Activated T-cell treated with anti-CD3 and anti-CD28 coated beads, Interleukin-2, amount 50 U/mL, for 48 hours (primary cell): ENCODE measurements around the gene SLC12A6.
"Not testable (repeated sequence)": the region's sequence is repeated elsewhere in the genome, so short reads cannot be mapped to it uniquely, and the experiment has no call there.

Experiments used
- DNase-seq, 2 experiments: peaks; one replicate each; pipeline ENCODE4 v3.0.0-alpha.2; 2020

Gene SLC12A6

DNA sequence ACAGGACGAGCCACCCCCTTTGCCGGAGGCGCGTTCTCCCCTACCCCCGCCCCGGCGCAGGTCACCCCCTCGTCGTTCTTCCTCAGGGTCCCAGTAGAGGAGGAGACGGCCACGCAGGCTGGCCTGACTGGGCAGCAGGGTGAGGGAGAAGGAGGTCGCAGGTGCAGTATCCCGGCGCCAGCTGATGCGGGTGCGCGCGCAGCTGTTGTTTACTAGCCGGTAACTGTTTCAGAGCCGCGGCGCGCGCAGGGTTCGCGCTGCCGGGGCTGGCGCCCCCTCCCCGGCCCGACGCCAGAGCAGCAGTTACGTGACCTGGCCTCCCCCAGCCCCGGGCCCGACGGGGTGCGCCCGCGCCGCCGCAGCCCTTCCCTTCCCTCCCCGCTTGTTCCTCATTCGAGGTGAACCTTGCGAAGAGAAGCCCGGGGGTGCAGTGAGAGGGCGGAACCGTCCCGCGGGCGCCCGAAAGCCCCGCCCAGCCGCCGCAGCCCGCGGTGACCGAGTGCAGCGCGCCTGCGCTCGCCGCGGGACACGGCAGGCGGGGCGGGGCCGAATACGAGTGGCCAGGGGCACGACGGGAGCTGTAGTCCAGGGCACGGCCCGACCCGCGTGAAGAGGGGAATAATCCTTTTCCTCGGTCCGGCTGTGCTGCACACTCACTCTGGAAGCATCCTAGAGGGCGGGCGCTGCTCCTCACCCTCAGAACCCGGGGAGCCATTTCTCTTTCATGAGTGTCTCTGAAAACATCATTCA lies at the start of gene SLC12A6:
SLC12A6 (minus strand) TSS at position 225 of the 750 bp plus-strand sequence. CDS start 1,101 bp downstream, outside the sequence.
- DNase-seq: peak; percentile 90 to 93

DNA sequence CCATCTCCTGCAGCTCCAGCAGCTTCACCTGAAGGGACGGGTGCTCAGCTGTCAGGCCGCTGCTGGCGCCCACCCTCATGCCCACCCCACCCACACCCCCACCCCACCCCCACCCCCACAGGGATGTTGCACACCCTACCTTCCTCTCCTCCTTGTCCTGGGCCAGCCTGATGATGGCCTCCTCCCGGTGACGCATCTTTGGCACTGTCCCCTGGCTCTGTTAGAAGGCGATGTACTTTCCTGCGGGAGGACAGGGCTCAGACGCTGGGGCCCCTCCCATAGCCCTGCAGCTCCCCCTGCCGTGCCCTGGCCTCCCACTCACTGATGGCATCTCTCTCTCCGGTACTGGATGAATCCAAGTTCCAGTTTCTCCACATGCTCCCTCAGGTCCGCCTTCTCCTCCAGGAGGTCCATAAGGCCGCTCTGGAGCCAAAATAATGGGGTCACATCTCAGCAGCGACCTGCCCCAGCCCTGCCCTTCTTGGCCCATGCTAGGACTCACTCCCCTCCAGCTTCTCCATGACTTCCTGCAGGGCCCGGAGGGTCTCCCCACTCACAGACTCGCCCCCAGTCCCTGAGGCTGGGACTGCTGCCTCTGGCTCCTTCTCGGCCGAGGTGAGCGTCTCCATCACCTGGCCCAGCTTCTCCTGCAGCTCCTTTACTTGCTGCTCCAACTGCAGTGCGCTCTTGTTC lies 44.4 kb upstream of the SLC12A6 start:
- DNase-seq: not testable (repeated sequence)

DNA sequence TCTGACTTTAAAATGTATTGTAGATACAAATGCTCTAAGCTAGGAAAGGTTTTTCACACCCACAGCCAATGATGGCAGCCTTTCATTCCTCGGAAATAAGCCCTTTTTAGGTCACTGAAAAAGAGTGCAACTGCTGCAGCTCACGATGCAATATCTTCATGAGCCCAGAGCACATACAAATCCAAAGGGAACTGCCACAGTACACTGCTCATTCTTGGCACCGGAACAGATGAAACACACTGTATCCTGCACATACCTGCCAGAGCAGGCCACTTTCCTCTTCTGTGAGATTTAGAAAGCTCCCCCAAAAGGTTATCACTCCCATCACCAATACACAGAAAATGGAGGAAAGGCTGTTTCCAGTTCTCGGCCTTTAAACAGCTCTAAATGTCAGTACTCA lies 42.9 kb upstream of the SLC12A6 start:
- DNase-seq: not testable (repeated sequence)

DNA sequence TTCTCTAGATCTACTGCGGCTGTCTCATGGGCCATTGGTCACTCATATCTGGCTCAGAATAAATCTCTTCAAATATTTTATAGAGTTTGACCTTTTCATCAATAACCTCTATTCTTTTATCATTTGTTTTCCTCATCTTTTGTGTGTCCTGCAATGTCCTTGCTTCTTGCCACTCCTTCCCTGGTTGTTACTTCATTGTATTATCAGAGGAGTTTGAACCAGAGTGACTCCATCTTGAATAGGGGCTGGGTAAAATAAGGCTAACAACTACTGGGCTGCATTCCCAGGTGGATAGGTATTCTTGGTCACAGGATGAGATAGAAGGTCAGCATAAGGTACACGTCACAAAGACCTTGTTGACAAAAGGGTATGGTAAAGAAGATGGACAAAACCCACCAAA lies 39.3 kb upstream of the SLC12A6 start:
- DNase-seq: no peak

DNA sequence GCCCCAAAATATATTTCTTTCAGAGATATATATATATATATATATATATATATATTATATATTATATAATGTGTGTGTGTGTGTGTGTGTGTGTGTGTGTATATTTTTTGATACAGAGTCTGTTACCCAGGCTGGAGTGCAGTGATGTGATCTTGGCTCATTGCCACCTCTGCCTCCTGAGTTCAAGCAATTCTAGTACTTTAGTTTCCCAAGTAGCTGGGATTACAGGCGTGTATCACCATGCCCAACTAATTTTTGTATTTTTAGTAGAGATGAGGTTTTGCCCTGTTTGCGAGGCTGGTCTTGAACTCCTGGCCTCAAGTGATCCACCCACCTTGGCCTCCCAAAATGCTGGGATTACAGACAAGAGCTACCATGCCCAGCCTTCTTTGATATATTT lies 38.0 kb upstream of the SLC12A6 start:
- DNase-seq: not testable (repeated sequence)

DNA sequence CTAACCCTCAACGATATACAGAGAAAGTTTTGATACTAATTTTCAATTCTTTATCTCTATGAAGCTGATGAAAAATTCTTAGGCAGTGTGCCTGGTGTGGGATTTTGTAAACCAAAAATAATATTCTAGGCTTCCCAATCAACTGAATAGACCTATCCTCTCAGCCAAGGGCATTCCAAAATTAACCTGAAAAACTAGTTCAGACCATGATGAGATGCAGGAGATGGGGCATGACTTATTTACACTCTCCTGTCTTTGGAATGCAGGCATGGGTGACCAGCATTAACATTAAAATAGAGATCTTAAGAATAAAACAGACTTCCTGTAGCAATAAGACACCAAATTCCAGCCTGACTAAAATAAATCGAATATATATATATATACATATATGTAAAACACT lies 37.2 kb upstream of the SLC12A6 start:
- no peak for DNase-seq

DNA sequence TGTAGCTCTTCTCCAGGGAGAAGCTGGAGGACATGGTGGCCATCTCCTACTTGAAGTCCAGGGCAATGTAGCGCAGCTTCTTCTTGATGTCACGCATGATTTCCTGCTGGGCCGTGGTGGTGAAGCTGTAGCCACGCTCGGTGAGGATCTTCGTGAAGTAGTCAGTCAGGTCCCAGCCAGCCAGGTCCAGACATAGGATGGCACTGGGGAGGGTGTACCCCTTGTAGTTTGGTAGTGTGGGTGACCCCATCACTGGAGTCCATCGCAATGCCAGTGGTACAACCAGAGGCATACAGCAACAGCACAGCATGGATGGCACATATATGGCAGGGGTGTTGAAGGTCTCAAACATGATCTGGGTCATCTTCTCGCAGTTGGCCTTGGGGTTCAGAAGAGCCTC lies 36.4 kb upstream of the SLC12A6 start:
- no peak for DNase-seq

DNA sequence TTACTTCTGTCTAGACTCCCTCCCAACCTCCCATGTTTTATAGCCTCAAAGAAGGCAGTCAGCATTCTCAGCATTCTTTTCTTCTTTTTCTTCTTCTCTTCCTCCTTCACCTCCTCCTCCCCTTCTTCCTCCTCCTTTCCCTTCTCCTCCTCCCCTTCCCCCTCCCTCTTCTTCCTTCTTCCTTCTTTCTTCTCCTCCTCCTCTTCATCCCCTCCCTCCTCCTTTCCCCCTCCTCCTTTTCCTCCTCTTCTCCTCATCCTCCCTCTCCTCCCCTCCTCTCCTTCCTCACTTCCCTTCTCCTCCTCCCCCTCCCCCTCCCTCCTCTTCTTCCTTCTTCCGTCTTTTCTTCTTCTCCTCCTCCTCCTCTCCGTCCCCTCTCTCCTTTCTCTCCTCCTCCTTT lies 33.1 kb upstream of the SLC12A6 start:
- no peak for DNase-seq

DNA sequence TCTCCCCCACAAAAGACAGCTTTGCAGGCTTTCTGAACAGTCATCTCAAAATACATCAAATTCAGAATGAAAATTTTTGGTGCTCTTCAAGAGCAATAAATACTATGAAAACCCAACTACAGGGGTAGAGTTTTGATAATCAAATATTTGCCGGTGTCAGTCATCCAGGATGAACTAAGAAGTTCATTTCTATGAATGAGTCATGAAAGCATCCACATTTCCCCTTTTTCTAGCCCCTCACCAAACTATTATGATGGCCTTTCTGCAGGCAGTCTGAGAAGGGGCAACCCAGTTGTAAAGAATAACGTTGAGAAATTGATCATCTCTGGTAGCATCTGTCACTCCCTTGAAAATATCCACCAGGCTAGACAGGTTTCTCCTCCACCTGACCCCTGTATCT lies 32.5 kb upstream of the SLC12A6 start:
- no peak for DNase-seq

DNA sequence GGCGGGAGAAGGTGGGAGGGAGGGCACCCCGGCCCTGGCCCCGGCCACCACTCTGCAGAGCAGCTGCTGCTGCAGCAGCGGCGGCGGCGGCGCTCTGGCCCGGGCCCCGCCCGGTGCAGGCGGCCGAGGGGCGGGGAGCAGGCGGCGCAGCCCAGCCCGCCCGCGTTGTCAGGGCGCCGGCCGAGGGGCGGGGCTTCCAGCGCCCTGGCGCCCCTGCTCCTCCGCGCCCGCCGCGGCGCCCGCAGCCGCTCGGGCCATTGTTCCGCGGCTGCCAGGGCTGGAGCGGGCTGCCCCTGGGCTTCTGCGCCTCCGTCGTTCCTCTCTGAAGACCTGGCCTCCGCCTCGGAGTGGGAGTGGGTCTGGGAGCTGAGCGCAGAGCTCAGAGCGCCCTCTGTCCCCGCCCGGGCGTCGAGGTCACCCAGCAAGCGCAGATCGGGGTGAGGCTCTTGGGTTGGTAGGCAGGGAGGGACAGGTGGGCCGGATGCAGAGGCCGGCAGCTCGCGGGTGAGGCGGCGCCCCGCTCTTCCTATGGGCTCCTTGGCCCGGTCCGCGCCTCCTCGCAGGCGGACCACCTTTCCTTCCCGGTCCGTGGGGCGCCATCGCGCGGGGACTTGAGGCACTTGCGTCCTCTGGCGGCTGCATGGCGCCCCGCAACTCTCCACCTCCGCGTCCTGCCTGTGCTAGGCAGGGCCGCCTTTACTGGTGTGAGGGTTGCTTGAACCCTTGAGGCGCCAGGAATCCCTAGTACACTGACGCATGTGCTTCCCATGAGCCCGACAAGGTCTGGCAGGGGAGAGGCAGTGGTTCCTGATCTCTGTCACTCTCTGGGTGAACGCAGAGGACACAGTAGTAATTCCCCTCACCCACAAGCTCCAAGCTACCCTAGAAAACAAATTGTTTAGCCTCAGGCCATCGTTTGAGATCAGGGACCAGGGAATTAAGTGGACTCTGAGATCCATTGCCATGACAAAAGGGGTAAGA lies 29.8 kb upstream of the SLC12A6 start, which contains the start of gene LPCAT4:
LPCAT4 (minus strand) TSS at position 96 of the 981 bp plus-strand sequence. CDS start 96 bp downstream, outside the sequence.
- peak; percentile 90 to 92 for DNase-seq

DNA sequence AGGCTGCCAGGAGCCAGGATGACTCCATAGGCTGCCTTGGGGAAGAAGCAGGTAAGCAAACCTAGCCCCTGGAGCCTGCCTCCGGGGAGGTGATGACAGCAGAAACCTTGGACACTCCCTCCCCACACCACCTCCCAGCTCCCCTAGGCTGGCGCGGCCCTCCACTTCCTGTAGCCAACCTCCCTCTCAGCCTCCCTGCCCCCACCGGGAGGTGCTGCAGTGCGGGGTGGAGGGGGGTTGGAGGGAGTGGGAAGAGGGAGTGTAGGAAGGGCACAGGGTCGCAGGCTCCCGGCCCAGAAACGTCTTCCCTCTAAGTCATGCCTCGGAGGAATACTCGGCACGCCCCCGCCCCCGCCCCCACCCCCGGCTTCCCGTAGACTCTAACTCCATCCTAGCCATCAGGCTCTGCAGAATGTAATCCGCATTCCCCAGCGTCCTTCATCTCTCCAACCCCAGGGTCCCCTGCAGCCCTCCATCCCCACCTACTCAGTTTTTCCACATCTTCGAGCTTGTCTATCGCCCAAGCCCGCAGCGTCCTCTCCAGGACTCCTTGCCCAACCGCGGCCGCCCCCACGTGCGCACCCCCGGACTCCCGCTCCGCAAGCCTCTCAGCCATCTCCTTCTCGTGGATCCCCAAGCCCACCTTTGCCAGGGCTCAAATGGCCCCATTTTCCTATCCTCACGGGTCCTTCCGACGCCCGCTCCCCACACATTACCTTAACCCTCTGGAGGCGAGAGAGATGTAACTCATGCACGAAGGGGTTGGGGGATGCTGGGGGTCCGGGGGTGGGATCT lies 28.9 kb upstream of the SLC12A6 start:
- peak; percentile 68 to 70 for DNase-seq

DNA sequence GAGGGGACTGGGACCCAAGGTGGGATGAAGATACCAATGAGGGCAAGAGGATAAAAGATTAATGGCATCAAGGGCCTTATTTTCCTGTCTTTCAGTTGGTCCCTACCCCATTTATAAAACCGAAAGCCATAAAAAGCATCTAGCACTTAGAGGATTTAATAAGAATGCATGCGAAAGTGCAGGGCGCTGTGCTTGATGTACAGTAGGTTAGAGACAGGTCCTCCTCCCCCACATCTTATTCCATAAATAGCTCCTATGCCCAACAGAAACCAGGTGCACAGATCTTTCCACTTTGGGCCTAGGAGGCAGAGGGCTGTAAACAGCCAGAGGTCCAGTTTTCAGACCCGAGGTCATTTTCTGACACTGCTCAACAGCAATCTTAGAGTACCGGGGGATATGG lies 28.3 kb upstream of the SLC12A6 start:
- no peak for DNase-seq

DNA sequence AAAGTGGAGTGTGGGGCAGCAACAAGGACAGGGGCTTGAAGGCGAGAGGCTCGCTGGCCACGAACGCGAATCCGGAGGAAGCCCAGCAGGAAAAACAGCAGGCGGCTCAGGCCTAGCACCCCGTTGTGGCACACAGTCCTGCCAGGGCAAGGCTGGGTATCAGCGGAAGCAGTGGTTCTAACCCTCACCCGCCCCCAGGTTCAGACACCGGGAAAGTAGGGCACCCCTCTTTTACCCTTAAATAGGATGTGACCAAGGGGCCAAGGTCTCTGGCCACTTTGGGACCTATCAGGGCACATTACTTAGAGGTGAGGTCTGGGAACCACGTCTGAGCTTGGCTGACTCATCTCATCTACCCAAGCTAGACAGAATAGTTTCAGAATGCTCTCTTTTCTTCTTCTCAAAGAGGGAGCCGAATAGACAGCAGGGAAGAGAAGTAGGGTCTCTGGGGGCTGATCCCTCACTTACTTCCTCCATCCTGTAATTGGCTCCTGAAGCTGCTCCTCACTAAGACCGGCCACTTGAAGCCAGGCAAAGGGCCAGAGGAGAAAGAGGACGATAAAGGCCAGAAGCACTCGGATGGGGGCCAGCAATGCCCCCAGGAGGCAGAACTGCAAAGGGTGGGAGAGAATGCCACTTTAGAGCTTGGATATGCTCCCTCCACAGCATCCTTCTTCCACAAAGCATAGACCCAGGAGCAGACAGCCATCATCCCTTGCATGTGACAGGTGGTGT lies 27.7 kb upstream of the SLC12A6 start:
- peak; percentile 27 to 34 for DNase-seq

DNA sequence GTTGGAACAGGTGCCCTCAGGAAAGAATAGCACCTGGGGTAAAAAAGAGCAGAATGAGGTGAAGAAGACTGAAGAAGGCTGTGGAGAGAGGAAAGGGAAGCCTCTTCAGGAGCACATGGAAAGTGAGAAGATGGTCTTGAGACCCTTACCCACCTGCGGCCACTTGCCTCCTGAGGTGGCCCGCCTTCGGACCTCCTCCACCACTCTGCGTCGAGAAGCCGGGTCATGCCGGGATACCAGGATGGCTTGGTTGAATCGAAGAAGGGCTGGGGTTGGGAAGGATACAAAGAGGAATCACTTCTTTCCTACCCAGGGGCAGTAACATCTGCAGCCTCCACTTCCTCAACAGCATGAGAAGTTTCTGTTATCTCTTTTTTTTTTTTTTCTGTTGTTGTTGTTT lies 26.5 kb upstream of the SLC12A6 start:
- no peak for DNase-seq

DNA sequence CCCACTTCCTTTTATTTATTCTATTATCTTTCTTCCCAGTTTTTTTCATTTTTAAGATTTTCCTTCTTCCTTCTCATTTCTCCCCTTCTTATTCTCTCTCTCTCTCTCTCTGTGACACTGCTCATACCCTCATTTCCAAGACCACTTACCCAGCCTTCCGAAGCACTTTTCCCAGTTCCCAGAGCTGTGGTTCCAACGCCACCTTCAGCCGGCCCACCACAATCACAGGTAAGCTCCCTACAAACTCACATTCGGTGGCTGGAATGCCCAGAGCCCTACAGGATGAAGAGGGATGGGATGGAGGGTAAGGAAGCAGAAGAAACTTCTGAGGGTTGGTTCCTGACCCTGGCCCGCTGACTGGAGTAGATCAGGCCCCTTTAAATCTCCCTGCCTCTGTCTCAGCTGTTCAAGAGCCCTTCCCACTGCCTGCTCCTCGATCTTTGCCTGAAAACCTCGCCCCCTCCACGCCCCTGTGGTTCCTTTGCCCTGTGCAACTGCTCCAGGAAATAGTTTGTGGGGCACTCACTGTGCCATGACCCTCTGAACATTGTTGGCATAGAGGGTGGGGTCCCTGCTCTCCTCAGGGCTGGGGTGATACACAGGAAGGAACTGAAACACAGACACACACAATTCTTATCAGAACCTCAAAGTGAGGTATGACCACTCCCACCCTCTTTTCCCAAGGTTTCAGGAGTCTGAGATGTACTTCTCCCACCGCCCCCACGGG lies 24.6 kb upstream of the SLC12A6 start:
- DNase-seq: no peak

DNA sequence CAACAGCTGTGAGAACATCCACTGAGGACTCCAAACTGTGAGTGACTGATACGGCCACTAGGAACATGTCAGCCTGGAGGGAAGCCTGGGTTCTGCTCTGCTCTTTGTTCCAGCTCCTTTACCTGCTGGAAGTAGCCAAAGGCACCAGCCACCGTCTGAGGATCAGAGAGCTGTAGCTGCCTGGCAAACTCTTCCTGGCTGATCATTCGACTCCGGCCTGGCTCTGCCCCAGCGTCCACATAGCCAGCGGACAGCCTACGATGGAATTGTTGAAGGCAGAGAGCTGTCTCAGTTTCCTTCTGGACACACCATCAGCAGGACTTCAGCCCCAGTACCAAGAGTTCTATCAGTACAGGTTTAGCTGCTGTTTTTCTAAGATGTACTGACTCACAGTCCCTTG lies 23.7 kb upstream of the SLC12A6 start:
- DNase-seq: no peak

DNA sequence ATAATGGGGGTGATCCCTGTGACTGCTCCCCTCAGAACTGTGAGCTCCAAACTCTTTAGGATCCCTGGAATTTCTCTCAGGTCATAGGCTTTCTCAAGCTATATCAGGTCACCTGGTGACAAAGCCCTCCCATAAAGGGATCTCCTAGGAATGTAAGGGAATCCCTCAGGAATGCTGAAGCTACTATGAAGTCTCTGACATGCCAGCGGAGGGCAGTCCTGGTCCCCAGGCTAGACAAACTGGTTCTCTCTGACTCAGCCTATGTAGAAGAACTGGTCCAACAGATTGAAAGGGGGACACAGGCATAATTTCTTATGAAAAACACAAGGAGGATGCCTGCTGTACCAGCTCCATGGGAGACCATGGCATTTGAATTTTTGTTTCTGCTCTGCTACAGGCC lies 22.7 kb upstream of the SLC12A6 start:
- no peak for DNase-seq

DNA sequence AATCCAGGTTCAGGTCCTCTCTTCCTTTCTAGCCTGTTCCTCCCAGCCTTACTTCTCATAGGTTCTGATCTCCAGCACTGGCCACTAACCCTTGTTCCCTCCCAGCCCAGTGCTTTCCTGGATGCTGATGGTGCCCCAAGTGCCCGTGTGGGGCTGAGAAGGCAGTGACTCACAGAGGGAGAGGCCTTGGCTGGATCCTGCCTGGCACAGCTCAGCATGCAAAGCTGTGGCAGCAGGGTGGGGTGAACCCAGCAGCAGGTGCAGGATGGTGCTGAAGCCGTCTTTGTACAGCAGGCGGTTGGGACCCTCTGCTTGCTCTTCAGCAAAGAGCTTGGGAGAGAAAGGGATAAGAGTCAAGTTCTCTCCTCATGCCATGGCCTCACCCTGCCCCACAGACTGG lies 21.8 kb upstream of the SLC12A6 start:
- no peak for DNase-seq

DNA sequence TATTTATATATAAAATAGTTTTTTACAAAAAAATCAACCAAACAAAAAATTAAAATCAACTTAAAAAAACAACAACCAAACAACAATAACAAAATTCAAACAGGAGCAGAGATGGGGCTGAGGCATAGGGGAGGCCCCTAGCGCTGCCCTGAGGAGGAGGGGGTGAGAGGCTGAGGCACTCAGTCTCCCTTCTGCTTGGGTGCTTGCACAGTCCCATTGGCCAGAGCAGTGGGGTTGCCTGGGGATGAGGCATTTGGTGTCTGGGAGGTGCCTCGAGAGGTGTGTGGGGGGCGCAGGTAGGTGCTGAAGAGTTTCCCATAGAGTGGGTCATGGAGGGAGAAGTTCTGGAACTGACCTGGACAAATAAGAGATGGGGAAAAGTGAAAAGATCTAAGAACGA lies 21.4 kb upstream of the SLC12A6 start:
- no peak for DNase-seq

DNA sequence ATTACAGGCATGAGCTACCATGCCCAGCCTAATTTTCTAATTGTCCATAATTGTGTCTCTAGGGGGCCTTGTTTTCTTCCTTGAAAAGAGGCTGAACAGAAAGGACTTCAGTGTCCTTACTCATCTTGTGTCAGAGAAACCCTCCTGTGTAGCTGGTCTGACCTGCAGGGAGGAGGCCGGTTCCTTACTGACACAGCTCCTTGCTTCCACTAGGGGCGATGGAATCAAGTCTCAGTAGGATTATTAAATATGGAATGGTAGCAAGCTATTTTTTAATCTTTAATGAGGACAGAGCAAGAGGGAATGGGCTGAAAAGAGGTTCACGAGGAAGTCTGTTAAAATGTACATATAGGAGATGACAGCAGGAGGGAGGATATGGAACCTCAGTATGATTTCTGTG lies 20.8 kb upstream of the SLC12A6 start:
- DNase-seq: no peak

DNA sequence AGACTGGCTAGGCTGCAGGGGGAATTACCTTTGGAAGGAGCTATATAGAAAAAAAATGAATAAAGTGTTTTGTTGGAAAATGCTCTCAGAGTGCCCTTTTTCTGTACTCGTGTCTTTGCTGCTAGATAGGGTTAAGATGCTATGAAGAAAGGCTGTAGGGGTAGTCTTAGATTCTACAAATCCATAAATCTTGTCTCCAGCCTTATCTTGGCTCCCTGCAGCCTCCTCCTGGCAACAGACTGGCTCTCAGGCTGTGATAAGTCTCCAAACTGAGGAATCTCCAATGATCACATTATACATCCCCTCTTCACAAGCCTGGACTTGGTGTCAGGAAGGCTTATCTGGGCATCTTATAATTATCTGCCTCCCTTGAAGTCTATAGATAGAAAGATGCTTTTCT lies 20.1 kb upstream of the SLC12A6 start:
- DNase-seq: no peak
